Epithelial cell of esophagus (primary cell): ENCODE results near the gene C15orf62.

ENCODE experiments used
- DNase-seq: peaks from one replicate; pipeline ENCODE4 v3.0.0; 2010; ENCODE audit warnings: low read depth
- H3K4me3 ChIP-seq: 2 replicates; pipeline ENCODE4 v1.5.1; 2011; ENCODE audit warnings: mild to moderate bottlenecking, low read length, control low read depth
- CTCF ChIP-seq: IDR thresholded peaks from 2 replicates; pipeline ENCODE4 v1.5.1; 2011; ENCODE audit warnings: low read depth, mild to moderate bottlenecking, low read length, control low read depth, inconsistent platforms; ENCODE audit not compliant: insufficient read depth; ENCODE audit errors: missing control alignments

C15orf62 gene

DNA sequence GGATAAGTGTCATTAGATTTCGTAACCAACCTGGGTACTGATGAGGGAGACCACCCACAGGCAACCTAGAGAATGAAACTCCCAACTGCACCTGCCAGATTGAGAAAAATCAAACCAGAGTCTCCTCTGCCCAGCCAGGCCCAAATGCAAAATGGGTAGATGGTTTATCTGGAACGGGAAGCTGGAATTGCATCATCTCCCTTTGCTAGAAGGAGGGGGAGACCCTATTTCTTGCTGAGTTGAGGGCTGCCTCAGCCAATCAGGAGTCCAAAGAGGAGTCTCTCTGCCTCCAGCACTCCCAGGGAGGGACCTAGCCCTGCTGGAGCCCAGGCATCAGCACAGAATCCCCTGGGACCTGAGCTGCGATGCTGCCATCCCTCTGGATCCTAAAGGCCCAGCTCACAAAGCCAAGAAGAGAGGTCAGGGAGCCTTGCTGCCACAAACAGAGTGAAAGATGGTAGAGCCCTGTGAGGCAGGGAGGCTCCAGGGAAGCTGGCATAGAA, 22.8 kb upstream of the C15orf62 start:
- DNase-seq = no peak
- TF ChIP-seq CTCF = no peak
- no peak overlapping the region for H3K4me3 ChIP-seq

DNA sequence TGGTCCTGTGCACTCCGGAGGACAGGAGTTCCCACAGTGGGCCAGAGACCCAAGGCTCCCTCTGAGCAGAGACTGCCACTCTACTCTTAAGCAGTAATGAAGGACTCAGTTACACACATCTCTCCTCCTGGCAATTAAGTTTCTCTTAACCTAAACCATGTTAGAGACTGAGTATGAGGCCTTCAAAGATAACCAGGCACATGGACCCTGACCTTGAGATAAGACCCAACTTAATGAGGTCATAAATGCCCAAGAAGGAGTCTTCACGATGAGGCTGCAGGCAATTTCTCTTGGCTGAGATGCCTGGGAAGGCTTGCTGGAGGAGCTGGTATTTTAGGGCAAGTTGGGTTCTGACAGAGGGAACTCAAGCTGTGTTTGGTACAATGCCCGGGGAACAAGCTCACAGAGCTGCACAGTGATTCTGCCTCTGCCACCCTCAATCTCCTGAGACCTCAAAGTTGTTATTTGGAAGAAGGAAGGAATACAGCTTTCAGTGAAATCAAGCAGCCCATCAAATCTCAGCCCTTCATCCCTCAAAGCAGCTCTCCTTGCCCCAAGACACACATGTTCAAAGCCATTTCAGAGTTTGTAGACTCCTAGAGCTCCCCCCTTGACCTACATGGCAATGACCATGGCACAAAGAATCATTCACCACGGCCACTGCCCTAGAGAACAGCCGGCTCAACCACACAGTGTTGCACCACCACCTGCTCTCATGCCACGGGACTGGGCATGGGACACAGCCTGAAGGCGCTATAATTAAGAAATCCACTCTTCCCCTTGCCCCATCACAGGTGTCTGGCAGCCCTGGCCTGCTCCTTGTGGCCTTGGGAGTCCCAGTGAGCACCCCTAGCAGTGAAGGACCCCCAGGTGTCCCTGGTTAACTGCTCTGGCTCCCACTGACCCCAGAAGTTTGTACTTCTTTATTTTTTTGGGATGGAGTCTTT, 21.8 kb upstream of the C15orf62 start:
- no peak for TF ChIP-seq CTCF
- H3K4me3 ChIP-seq = no peak overlapping the region
- no peak for DNase-seq

GRCh38 chr15:40749151-40749630, 20.6 kb upstream of the C15orf62 start:
- H3K4me3 ChIP-seq = no peak overlapping the region
- no peak for TF ChIP-seq CTCF
- no peak for DNase-seq

GRCh38 chr15:40750885-40751284, 18.9 kb upstream of the C15orf62 start:
- no peak for DNase-seq
- TF ChIP-seq CTCF = no peak
- no peak overlapping the region for H3K4me3 ChIP-seq

GRCh38 chr15:40751745-40752144, 18.0 kb upstream of the C15orf62 start:
- no peak for TF ChIP-seq CTCF
- no peak for DNase-seq
- no peak overlapping the region for H3K4me3 ChIP-seq

DNA sequence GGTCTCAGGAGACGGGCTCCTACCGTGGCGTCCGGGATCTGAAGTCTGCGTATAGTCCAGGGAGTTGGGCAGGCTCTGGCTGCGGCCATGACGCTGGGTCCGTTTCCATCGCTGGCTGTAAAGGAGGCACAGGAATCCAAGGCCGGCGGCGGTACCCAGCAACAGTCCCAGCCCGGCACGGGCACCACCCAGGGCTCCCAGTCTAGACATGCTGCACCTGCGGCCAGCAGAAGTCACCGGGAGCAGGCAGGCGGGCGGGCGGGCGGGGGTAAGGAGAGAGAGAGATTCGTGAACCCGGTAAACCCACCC, 15.3 kb upstream of the C15orf62 start:
- TF ChIP-seq CTCF = no peak
- peak overlapping the region; percentile 82 for H3K4me3 ChIP-seq
- DNase-seq = peak; percentile 57
